BE2C (cell line): ENCODE data around the gene DMBT1.

ENCODE experiments used
- DNase-seq: peaks from one replicate; pipeline ENCODE4 v3.0.0-alpha.2; 2020
- H3K27me3 ChIP-seq: fragments of 250-450 bp; sonication (Bioruptor Pico); 2 replicates; pipeline ENCODE4 v1.5.1; 2020; ENCODE audit warnings: mild to moderate bottlenecking
- H3K36me3 ChIP-seq: fragments of 250-450 bp; sonication (Bioruptor Pico); 2 replicates; pipeline ENCODE4 v1.5.1; 2020; ENCODE audit warnings: mild to moderate bottlenecking
- H3K4me1 ChIP-seq: fragments of 250-450 bp; sonication (Bioruptor Pico); 2 replicates; pipeline ENCODE4 v1.5.1; 2020
- H3K4me3 ChIP-seq: 2 replicates; pipeline ENCODE4 v1.5.1; 2011; ENCODE audit warnings: low read depth, low read length
- H3K9me3 ChIP-seq: fragments of 250-450 bp; sonication (Bioruptor Pico); 2 replicates; pipeline ENCODE4 v1.5.1; 2020
- CTCF ChIP-seq: IDR thresholded peaks from 2 replicates; pipeline ENCODE4 v1.5.1; 2012; ENCODE audit warnings: mild to moderate bottlenecking, low read depth, low read length

The DMBT1 gene

GRCh38 chr10:122526892-122527291 lies 33.7 kb upstream of the DMBT1 start:
- Histone ChIP-seq H3K36me3 (no peaks in the 10 kb centered on the region), H3K27me3 (peaks cover 28% of the 10 kb centered on the region), H3K4me3 (no peak overlapping the region), H3K4me1 (no peaks in the 10 kb centered on the region), H3K9me3 (no peaks in the 10 kb centered on the region)
- no peak for TF ChIP-seq CTCF
- DNase-seq, result no peak

GRCh38 chr10:122530177-122530576 lies 30.4 kb upstream of the DMBT1 start:
- TF ChIP-seq CTCF, result no peak
- no peak for DNase-seq
- Histone ChIP-seq H3K4me1 (no peaks in the 10 kb centered on the region), H3K9me3 (no peaks in the 10 kb centered on the region), H3K36me3 (no peaks in the 10 kb centered on the region), H3K4me3 (no peak overlapping the region), H3K27me3 (peaks cover 20% of the 10 kb centered on the region)

GRCh38 chr10:122531261-122531660 lies 29.3 kb upstream of the DMBT1 start:
- DNase-seq, result no peak
- H3K27me3 ChIP-seq, result peaks cover 22% of the 10 kb centered on the region
- no peak overlapping the region for H3K4me3 ChIP-seq
- no peaks in the 10 kb centered on the region for H3K4me1 ChIP-seq
- no peaks in the 10 kb centered on the region for H3K36me3 ChIP-seq
- H3K9me3 ChIP-seq, result no peaks in the 10 kb centered on the region
- no peak for TF ChIP-seq CTCF

- DNase-seq, result no peak
- Histone ChIP-seq H3K4me3 (no peak overlapping the region), H3K9me3 (no peaks in the 10 kb centered on the region; the same call in 1 of the 2 replicates)
These were observed 28.6 kb upstream of the DMBT1 start for GRCh38 chr10:122531939-122532338.

GRCh38 chr10:122532601-122533296 lies 27.8 kb upstream of the DMBT1 start:
- DNase-seq, result no peak
- Histone ChIP-seq H3K4me3 (no peak overlapping the region), H3K27me3 (peaks cover 25% of the 10 kb centered on the region), H3K9me3 (no peaks in the 10 kb centered on the region; the same call in 1 of the 2 replicates), H3K36me3 (no peaks in the 10 kb centered on the region), H3K4me1 (no peaks in the 10 kb centered on the region)
- TF ChIP-seq CTCF, result no peak

More at GRCh38 chr10:122531939-122532338, 28.6 kb upstream of the DMBT1 start:
- Histone ChIP-seq H3K27me3 (peaks cover 25% of the 10 kb centered on the region), H3K4me1 (no peaks in the 10 kb centered on the region), H3K36me3 (no peaks in the 10 kb centered on the region)
- TF ChIP-seq CTCF, result no peak

- no peak overlapping the region for H3K4me3 ChIP-seq
- TF ChIP-seq CTCF, result no peak
- DNase-seq, result no peak
- H3K27me3 ChIP-seq, result peaks cover 7% of the 10 kb centered on the region
- H3K9me3 ChIP-seq, result no peaks in the 10 kb centered on the region; the same call in 1 of the 2 replicates
- no peaks in the 10 kb centered on the region for H3K36me3 ChIP-seq
- no peaks in the 10 kb centered on the region for H3K4me1 ChIP-seq
These were observed 23.0 kb upstream of the DMBT1 start for GRCh38 chr10:122537545-122537944.
